GM21360 (cell line): ENCODE results near the gene LTBP1.
"Not testable (repeated sequence)": the region's sequence is repeated elsewhere in the genome, so short reads cannot be mapped to it uniquely, and the experiment has no call there.

Experiments used
- ATAC-seq: cut with Tn5 transposase; IDR thresholded peaks from one replicate; pipeline ENCODE4 v1.9.1; 2021; ENCODE audit warnings: mild to moderate bottlenecking, moderate library complexity; ENCODE audit not compliant: unreplicated experiment

LTBP1 gene

GRCh38 chr2:33365264-33365970 lies 418.7 kb downstream of the LTBP1 start:
- no peak for ATAC-seq

- ATAC-seq: no peak
Measured at GRCh38 chr2:33366473-33366872, 419.7 kb downstream of the LTBP1 start.

GRCh38 chr2:33368524-33368923 lies 421.8 kb downstream of the LTBP1 start:
- ATAC-seq: not testable (repeated sequence)

DNA sequence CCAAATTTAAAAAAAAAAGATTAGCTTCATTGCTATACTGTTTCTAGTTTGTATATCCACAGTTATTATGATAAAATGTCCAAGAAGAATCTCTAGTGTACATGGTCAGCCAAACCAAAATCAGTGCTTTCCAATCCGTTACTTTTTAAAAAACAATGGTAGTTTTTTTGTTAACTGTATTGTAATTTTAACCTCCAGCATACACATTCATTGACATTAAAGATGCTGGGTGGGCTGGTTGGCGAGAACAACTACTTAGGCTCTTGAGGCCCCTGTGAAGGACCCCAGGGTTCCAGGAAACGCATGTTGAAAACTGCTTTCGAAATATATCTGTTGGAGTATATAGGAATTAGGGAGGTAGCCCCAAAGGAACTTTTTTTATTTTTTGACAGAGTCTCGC lies 422.4 kb downstream of the LTBP1 start:
- ATAC-seq: no peak

GRCh38 chr2:33370636-33371265 lies 424.0 kb downstream of the LTBP1 start:
- ATAC-seq: no peak

GRCh38 chr2:33371304-33372090 lies 424.7 kb downstream of the LTBP1 start:
- ATAC-seq: no peak

- no peak for ATAC-seq
Measured at GRCh38 chr2:33372940-33373553, 426.3 kb downstream of the LTBP1 start.

- no peak for ATAC-seq
Measured at GRCh38 chr2:33373986-33374385, 427.2 kb downstream of the LTBP1 start.

- ATAC-seq: no peak
Measured at GRCh38 chr2:33375054-33375453, 428.3 kb downstream of the LTBP1 start.

- ATAC-seq: no peak
Measured at GRCh38 chr2:33377048-33377447, 430.3 kb downstream of the LTBP1 start.

DNA sequence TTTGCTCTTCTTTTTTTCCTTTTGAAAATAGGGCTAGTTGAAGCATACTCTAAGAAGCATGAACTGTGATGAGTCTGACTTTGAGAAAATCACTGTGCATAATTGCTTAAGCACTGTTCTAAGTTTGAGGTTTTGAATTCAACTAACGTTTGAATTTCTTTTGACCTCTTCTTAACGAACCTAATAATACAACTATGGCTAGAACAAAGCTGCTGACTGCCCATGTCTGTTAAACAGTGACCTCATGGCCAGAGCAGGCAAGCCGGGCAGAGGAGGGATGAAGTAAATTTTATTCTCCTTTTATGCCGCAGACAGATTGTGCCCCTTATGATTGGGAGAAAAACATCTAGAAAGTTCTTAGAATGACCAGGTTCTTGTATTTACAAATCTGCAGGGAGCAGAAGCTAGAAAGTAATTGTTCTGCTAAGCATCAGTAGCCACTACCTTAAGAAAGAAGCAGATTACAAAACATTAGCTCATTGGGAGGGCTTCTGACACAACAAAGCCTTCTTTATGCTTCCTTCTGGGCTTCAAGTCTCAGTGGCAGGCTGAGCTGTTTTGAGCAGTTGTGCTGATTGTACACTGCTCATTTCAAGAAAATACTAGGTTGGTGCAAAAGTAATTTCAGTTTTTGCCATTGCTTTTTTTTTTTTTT lies 431.9 kb downstream of the LTBP1 start:
- ATAC-seq: no peak

GRCh38 chr2:33380001-33380609 lies 433.4 kb downstream of the LTBP1 start:
- ATAC-seq: no peak

DNA sequence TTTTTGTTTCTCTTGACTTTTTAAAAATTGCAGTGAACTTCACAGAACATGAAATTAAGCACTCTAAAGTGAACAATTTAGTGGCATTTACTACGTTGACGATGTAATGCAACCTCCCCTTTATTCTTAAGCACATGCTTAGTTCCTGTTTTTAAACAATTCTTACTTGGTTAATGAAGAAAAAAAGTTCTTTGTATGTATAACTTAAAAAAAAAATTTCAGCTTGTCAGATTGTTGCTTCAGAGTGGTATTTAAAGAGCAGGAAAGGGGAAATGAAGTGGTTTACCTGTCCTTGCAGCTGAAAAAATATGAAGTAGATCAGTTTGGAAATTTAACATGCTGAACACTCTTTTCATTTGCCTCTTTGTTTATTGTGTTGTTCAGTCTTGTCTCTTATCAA lies 434.0 kb downstream of the LTBP1 start:
- no peak for ATAC-seq

DNA sequence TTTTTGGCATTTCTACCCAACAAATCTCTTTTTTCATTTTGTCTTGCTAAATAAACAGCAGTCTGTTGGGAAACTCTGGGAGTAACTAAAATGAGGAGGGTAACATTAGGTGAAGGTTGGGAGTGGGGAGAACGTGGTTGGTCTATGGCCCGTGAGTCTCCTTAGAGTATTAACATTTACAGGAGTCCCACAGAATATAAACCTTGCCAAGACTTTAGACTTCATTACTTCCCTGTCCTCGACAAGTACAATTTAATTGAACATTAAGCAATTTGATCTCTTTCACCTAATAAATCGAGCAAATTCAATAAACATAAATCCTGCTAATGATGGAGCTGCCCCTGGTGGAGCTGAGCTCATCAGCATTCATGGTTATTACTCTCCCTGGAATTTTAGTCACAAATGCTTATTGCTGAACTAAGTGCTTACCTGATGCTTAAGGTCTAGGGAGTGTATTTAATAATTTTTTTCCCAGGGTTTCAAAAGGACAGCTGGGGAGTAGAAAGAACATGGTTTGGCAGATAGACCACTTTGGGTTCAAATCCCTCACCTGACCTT lies 434.6 kb downstream of the LTBP1 start:
- no peak for ATAC-seq

DNA sequence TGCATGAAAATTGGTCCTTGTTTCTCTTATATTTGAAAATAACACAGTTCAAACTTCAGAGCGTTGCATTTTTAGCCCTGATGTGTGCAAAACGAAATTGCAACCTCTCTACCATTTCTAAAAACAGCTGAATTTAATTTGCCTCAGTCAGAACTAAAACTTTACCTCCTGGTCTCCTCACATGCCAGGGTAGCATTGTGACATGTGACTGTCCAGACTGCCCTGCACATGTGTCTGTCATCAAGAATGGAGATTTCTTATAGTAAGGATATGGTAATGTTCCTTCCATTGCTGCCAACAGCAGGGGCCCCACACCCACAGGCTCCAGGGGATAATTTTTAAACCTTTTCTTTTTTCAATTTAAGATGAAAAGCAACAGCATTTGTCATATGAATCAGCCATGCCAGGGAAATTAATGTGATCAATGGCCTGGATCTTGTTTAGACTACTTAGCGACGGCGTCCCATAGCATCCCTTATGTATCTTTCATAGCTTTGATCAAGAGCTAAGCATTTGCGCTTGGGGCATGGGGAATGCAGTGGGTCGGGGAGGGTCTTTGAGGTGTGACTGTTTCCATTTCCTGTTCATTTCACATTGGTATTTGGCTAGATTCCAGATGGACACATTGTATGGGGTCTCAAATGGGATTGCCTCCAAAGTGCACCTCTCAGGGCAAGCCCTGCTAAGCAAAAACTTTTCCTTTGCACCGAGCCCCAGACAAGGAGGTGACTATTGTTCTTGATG lies 437.3 kb downstream of the LTBP1 start:
- ATAC-seq: no peak

DNA sequence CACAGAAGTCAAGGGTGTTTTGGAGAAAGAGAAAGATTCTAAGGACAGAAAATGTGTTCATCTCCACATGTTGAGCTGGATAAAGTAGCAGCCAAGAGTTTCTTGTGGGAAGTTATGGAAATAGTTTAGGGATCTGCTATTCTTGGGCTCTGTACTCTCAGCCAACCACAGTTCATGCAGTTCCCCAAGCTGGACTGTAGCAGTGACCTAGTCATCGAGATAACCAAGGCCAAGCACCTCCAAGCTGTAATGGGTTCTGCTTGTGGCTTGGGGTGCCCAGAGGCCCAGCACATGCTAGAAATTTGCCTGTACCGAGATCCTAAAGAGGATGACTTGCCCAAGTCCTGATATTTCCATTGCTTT lies 437.8 kb downstream of the LTBP1 start:
- ATAC-seq: no peak

DNA sequence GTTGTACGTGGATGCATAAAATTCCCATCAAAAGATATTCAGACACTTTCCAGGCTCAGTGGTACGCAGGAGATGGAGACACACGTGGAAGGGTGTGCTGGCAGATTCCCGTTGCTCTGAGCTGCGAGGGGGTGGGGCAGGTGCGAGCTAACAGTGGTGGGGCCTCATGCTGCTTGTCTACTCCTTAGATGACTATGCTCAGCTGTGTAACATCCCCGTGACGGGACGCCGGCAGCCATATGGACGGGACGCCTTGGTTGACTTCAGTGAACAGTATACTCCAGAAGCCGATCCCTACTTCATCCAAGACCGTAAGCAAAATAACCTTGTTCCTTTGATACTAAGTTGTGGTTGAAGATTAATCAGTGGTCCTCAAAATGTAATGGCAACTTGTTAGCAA lies 442.2 kb downstream of the LTBP1 start:
- ATAC-seq: no peak

- not testable (repeated sequence) for ATAC-seq
Measured at GRCh38 chr2:33389695-33390094, 442.9 kb downstream of the LTBP1 start.

GRCh38 chr2:33391529-33392255 lies 444.9 kb downstream of the LTBP1 start:
- no peak for ATAC-seq
